Measurements from ENCODE around the gene IFNL1. TPM values are rescaled to one million over a fixed set of nuclear protein-coding genes. Genes with fewer than 3 reads are reported as not detected.
"Not testable (repeated sequence)": the region's sequence is repeated elsewhere in the genome, so short reads cannot be mapped to it uniquely, and the experiment has no call there.

IFNL1 gene
- total RNA-seq, 4 donors from 2014 or later, result not detected

GRCh38 chr19:39307822-39308530 lies 11.8 kb downstream of the IFNL1 start:
- Histone ChIP-seq H3K9me3 (no peaks in the 10 kb centered on the region), H3K4me1 (peaks cover 0 to 11% of the 10 kb centered on the region in 2 donors), H3K36me3 (no peaks in the 10 kb centered on the region), H3K27ac (no peak overlapping the region), H3K27me3 (peaks cover 3 to 5% of the 10 kb centered on the region in 2 donors), H3K4me3 (no peak overlapping the region)
- TF ChIP-seq POLR2A (IDR thresholded peaks at IDR 0.05) (no peak), CTCF (IDR thresholded peaks at IDR 0.05) (no peak)
- no peak for DNase-seq
- intact Hi-C loops (cut with DNase I; ENCODE audit: low total_unique reads), result no loop called here

- intact Hi-C loops (cut with DNase I; ENCODE audit: low total_unique reads), result no loop called here
- TF ChIP-seq CTCF (IDR thresholded peaks at IDR 0.05), result no peak
- no peak for TF ChIP-seq POLR2A (IDR thresholded peaks at IDR 0.05)
- Histone ChIP-seq H3K4me1 (peaks cover 0 to 11% of the 10 kb centered on the region in 2 donors), H3K27ac (no peak overlapping the region), H3K9me3 (no peaks in the 10 kb centered on the region), H3K36me3 (no peaks in the 10 kb centered on the region), H3K27me3 (peaks cover 3 to 5% of the 10 kb centered on the region in 2 donors), H3K4me3 (no peak overlapping the region)
- no peak for DNase-seq
Measured at GRCh38 chr19:39308531-39309304, 12.5 kb downstream of the IFNL1 start.

- peaks cover 0 to 11% of the 10 kb centered on the region in 2 donors for H3K4me1 ChIP-seq
- H3K9me3 ChIP-seq; DNase-seq; H3K27me3 ChIP-seq; H3K36me3 ChIP-seq; intact Hi-C loops (cut with DNase I; ENCODE audit: low total_unique reads); H3K27ac ChIP-seq; H3K4me3 ChIP-seq: not testable (repeated sequence)
Measured at GRCh38 chr19:39309305-39309670, 13.1 kb downstream of the IFNL1 start.

- Histone ChIP-seq H3K27me3 (peaks cover 3 to 5% of the 10 kb centered on the region in 2 donors), H3K27ac (no peak overlapping the region), H3K9me3 (no peaks in the 10 kb centered on the region), H3K4me3 (no peak overlapping the region), H3K36me3 (no peaks in the 10 kb centered on the region), H3K4me1 (peaks cover 0 to 11% of the 10 kb centered on the region in 2 donors)
- TF ChIP-seq CTCF (IDR thresholded peaks at IDR 0.05) (no peak), POLR2A (IDR thresholded peaks at IDR 0.05) (no peak)
- no peak for DNase-seq
- intact Hi-C loops (cut with DNase I; ENCODE audit: low total_unique reads), result no loop called here
Measured at GRCh38 chr19:39310558-39311311, 14.5 kb downstream of the IFNL1 start.

GRCh38 chr19:39314016-39314728 lies 18.0 kb downstream of the IFNL1 start:
- intact Hi-C loops (cut with DNase I; ENCODE audit: low total_unique reads), result no loop called here
- Histone ChIP-seq H3K9me3 (no peaks in the 10 kb centered on the region), H3K4me3 (no peak overlapping the region), H3K4me1 (no peaks in the 10 kb centered on the region), H3K27me3 (no peaks in the 10 kb centered on the region), H3K27ac (no peak overlapping the region), H3K36me3 (no peaks in the 10 kb centered on the region)
- TF ChIP-seq POLR2A (IDR thresholded peaks at IDR 0.05) (no peak), CTCF (IDR thresholded peaks at IDR 0.05) (no peak)
- no peak for DNase-seq

All from uterus (tissue), 4 donors.